Measurements from ENCODE around the gene BCAS4.

- TF ChIP-seq CTCF (IDR thresholded peaks at IDR 0.05) (no peak), POLR2A (IDR thresholded peaks at IDR 0.05) (no peak)
Measured at GRCh38 chr20:50820515-50821256, 25.8 kb downstream of the BCAS4 start.

All from tibial nerve (tissue), 3 donors.